K562 (cell line): ENCODE measurements around the gene G6PC2. TPM values are rescaled to one million over a fixed set of nuclear protein-coding genes. Genes with fewer than 3 reads are reported as not detected.

Source experiments
- ATF7 ChIP-seq: fragments of 450-650 bp; IDR thresholded peaks from 2 replicates; pipeline ENCODE4 v1.7.1; 2014; ENCODE audit warnings: mild to moderate bottlenecking, moderate library complexity
- CCAR2 ChIP-seq: fragments of 200-400 bp; formaldehyde crosslinking; IDR thresholded peaks from 2 replicates; pipeline ENCODE4 v1.6.1; 2017; ENCODE audit warnings: mild to moderate bottlenecking, low read depth, low read length
- CEBPG ChIP-seq, 3 experiments: fragments of 200-800 bp in 1 of 3; sonication (Bioruptor generic) in 1 of 3; sonication (generic) in 1 of 3; formaldehyde crosslinking in 1 of 3; IDR thresholded peaks in 2 of 3; conservative IDR thresholded peaks in 1 of 3; 2 replicates each; pipeline versions ENCODE4 v1.6.1 to v1.8.0; 2016 to 2022; ENCODE audit warnings: missing compliant biosample characterization in 2 of 3, missing genetic modification characterization in 2 of 3, mild to moderate bottlenecking in 1 of 3, missing genetic modification reagents in 1 of 3
- DIDO1 ChIP-seq: fragments of 450-650 bp; IDR thresholded peaks from 2 replicates; pipeline ENCODE4 v1.6.1; 2016; ENCODE audit warnings: low read depth, missing biosample characterization, missing genetic modification characterization
- E2F3 ChIP-seq: fragments of 250-450 bp; sonication (Bioruptor Pico); IDR thresholded peaks from 2 replicates; pipeline ENCODE4 v1.4.0; 2020; ENCODE audit warnings: mild to moderate bottlenecking
- GABPB1 ChIP-seq: sonication (generic); formaldehyde crosslinking; IDR thresholded peaks from 2 replicates; pipeline ENCODE4 v1.8.0; 2022; ENCODE audit warnings: mild to moderate bottlenecking, missing genetic modification reagents
- GATA2 ChIP-seq: sonication (generic); formaldehyde crosslinking; IDR thresholded peaks from 2 replicates; pipeline ENCODE4 v1.4.0; 2020; ENCODE audit warnings: mild to moderate bottlenecking, missing genetic modification reagents
- HNRNPLL ChIP-seq: fragments of 200-400 bp; formaldehyde crosslinking; IDR thresholded peaks from 2 replicates; pipeline ENCODE4 v1.6.1; 2017; ENCODE audit warnings: low read length, low read depth, mild to moderate bottlenecking; ENCODE audit not compliant: poor library complexity, severe bottlenecking
- MBD2 ChIP-seq: sonication (generic); IDR thresholded peaks from 2 replicates; pipeline ENCODE4 v1.6.1; 2016; ENCODE audit warnings: low read depth, borderline replicate concordance
- MTA1 ChIP-seq: fragments of 450-650 bp; IDR thresholded peaks from 2 replicates; pipeline ENCODE4 v1.6.1; 2017; ENCODE audit warnings: borderline replicate concordance
- NCOA6 ChIP-seq: fragments of 450-650 bp; IDR thresholded peaks from 2 replicates; pipeline ENCODE4 v1.6.1; 2017; ENCODE audit warnings: mild to moderate bottlenecking
- RB1 ChIP-seq: fragments of 450-650 bp; IDR thresholded peaks from 2 replicates; pipeline ENCODE4 v1.6.1; 2017; ENCODE audit warnings: low read depth, mild to moderate bottlenecking
- TAF1 ChIP-seq: IDR thresholded peaks from 2 replicates; pipeline ENCODE4 v1.6.1; 2011; ENCODE audit warnings: mild to moderate bottlenecking, low read length, moderate library complexity; ENCODE audit not compliant: insufficient read depth, control insufficient read depth, severe bottlenecking; ENCODE audit errors: extremely low read depth
- ZNF143 ChIP-seq: sonication (generic); formaldehyde crosslinking; IDR thresholded peaks from 2 replicates; pipeline ENCODE4 v1.9.0; 2022; ENCODE audit warnings: mild to moderate bottlenecking, missing genetic modification reagents
- ZSCAN29 ChIP-seq: fragments of 450-650 bp; IDR thresholded peaks from 2 replicates; pipeline ENCODE4 v1.6.1; 2017
- polyA plus RNA-seq, 8 experiments: library from polyadenylated mRNA; depleted of rRNA in 4 of 8; stranded (reverse) in 5 of 8; unstranded in 3 of 8; fragments of >200 nt; fragmentation: Nextera tagmentation in 2 of 8; fragmentation: Illumina TruSeq in 1 of 8; extraction: Ambion mirVana in 2 of 8; extraction: Trizol in 1 of 8; gene quantifications; 2 replicates each; pipeline versions ENCODE4 v1.2.1 to v1.2.3, GENCODE V29; 2011 to 2014; ENCODE audit warnings: inconsistent platforms in 1 of 8, missing spikeins in 1 of 8
- total RNA-seq, 7 experiments: library from RNA; depleted of rRNA in 6 of 7; stranded (reverse); fragments of >200 nt in 6 of 7; fragmentation: Illumina TruSeq in 2 of 7; extraction: Trizol in 2 of 7; gene quantifications; 2 replicates each; pipeline versions ENCODE4 v1.2.1 to v1.2.3, GENCODE V29; 2011 to 2021; ENCODE audit warnings: low replicate concordance in 1 of 7
- TF ChIP-seq, protein P1 (sequence below): fragments of 450-650 bp; IDR thresholded peaks from 2 replicates; pipeline ENCODE4 v1.6.1; 2017; ENCODE audit warnings: mild to moderate bottlenecking, moderate library complexity
- TF ChIP-seq, protein P2 (sequence below): conservative IDR thresholded peaks from 2 replicates; pipeline ENCODE4 v1.6.1; 2011; ENCODE audit warnings: low read depth, mild to moderate bottlenecking, low read length; ENCODE audit not compliant: control insufficient read depth
- TF ChIP-seq, protein P3 (sequence below): sonication (generic); formaldehyde crosslinking; IDR thresholded peaks from 2 replicates; pipeline ENCODE4 v1.8.1; 2023; ENCODE audit warnings: mild to moderate bottlenecking, missing genetic modification reagents, moderate library complexity
- TF ChIP-seq, protein P4 (sequence below), 2 experiments: IDR thresholded peaks; 2 replicates each; pipeline ENCODE4 v1.6.1; 2011; ENCODE audit warnings: borderline replicate concordance in 1 of 2, control low read depth in 1 of 2, low read depth in 1 of 2, low read length in 1 of 2, mild to moderate bottlenecking in 1 of 2, mixed read lengths in 1 of 2, moderate library complexity in 1 of 2; ENCODE audit not compliant: insufficient read depth in 1 of 2, insufficient read length in 1 of 2, poor library complexity in 1 of 2, severe bottlenecking in 1 of 2; ENCODE audit errors: extremely low read depth in 1 of 2

The G6PC2 gene
- total and polyA plus RNA-seq, 9 of the 15 experiments (the other 6 are each of a cell fraction or from before 2014, with no cell fraction given) = 0.03 to 0.15 TPM; not detected in 7

DNA sequence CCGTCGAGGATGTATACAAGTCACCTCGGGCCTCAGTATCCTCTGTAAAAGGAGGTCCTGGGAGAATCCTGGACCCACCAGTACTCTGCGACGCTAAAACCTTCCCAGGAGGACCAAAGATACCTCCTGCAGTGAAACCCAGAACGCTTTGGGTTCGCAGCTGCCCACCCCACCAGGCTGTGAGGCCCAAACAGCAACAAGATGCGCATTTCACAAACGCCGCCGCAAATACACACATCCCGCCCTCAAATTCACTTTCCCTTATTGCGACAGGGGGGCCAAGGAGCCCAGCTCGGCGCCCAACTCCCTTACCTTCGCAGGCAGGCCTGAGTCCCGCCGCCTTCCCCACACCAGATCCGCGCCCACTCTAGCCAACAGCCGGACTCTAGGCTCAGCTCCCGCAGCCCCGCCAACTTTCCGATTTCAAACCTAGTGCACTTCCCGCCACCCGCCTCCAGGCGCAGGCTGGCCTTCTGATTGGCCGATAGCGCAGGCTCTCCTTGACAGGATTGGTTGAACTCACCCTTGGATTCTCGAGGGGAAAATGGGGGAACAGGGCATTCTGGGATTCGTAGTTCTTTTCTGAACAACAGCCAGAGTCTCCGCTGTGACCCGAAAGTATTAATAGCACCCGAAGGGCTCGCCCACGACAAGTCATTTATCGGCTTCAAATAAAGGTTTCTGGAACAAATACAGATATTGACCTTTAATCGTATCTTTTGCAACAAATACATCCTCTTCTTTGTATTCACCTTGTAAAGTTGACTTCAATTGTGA, 10.9 kb upstream of the G6PC2 start, which contains the start of gene SPC25 (continued):
- TF ChIP-seq, protein P1, sequence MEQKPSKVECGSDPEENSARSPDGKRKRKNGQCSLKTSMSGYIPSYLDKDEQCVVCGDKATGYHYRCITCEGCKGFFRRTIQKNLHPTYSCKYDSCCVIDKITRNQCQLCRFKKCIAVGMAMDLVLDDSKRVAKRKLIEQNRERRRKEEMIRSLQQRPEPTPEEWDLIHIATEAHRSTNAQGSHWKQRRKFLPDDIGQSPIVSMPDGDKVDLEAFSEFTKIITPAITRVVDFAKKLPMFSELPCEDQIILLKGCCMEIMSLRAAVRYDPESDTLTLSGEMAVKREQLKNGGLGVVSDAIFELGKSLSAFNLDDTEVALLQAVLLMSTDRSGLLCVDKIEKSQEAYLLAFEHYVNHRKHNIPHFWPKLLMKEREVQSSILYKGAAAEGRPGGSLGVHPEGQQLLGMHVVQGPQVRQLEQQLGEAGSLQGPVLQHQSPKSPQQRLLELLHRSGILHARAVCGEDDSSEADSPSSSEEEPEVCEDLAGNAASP = no peak
- TF ChIP-seq CCAR2 = no peak
- TF ChIP-seq GABPB1 (CRISPR knock-in tag) = peak; percentile 89
- TF ChIP-seq TAF1 = peak; percentile 87
- peak; percentile 40; the same call in 1 of the 2 replicates for TF ChIP-seq CEBPG (CRISPR knock-in tag; IDR thresholded peaks at IDR 0.05)
- TF ChIP-seq CEBPG (tag; conservative IDR thresholded peaks at IDR 0.05 in 1 of 2, IDR thresholded peaks at IDR 0.05 in 1 of 2) = peak in 1 of 2 experiments; percentile 46; a peak in 1 of 4 replicates
- no peak for TF ChIP-seq GATA2 (CRISPR knock-in tag)
- TF ChIP-seq HNRNPLL = peak; percentile 76
- TF ChIP-seq, protein P2, sequence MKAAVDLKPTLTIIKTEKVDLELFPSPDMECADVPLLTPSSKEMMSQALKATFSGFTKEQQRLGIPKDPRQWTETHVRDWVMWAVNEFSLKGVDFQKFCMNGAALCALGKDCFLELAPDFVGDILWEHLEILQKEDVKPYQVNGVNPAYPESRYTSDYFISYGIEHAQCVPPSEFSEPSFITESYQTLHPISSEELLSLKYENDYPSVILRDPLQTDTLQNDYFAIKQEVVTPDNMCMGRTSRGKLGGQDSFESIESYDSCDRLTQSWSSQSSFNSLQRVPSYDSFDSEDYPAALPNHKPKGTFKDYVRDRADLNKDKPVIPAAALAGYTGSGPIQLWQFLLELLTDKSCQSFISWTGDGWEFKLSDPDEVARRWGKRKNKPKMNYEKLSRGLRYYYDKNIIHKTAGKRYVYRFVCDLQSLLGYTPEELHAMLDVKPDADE = peak; percentile 88
- peak; percentile 99 for TF ChIP-seq MBD2
- TF ChIP-seq, protein P3, sequence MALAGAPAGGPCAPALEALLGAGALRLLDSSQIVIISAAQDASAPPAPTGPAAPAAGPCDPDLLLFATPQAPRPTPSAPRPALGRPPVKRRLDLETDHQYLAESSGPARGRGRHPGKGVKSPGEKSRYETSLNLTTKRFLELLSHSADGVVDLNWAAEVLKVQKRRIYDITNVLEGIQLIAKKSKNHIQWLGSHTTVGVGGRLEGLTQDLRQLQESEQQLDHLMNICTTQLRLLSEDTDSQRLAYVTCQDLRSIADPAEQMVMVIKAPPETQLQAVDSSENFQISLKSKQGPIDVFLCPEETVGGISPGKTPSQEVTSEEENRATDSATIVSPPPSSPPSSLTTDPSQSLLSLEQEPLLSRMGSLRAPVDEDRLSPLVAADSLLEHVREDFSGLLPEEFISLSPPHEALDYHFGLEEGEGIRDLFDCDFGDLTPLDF (CRISPR knock-in tag) = peak; percentile 100
- TF ChIP-seq ZNF143 (CRISPR knock-in tag) = peak; percentile 97
- peak; percentile 83 for TF ChIP-seq RB1
- TF ChIP-seq, protein P4, sequence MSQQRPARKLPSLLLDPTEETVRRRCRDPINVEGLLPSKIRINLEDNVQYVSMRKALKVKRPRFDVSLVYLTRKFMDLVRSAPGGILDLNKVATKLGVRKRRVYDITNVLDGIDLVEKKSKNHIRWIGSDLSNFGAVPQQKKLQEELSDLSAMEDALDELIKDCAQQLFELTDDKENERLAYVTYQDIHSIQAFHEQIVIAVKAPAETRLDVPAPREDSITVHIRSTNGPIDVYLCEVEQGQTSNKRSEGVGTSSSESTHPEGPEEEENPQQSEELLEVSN (IDR thresholded peaks at IDR 0.05; ENCODE audit: borderline replicate concordance in 1 of 2, extremely low read depth in 1 of 2, insufficient read depth in 1 of 2, insufficient read length in 1 of 2, low read depth in 1 of 2, low read length in 1 of 2, poor library complexity in 1 of 2, severe bottlenecking in 1 of 2) = peak; percentile 70 to 91
- TF ChIP-seq E2F3 (CRISPR knock-in tag) = peak; percentile 99
- peak; percentile 65 for TF ChIP-seq ATF7
- TF ChIP-seq NCOA6 = peak; percentile 24; the same call in 1 of the 2 replicates
- 0 out of 2 replicates have a peak, but pooled peaks have one; percentile 17 for TF ChIP-seq MTA1
- TF ChIP-seq ZSCAN29 = peak; percentile 72; the same call in 1 of the 2 replicates
- peak; percentile 60; the same call in 1 of the 2 replicates for TF ChIP-seq DIDO1 (tag)
